ENCODE data around the gene PHPT1. TPM values are rescaled to one million over a fixed set of nuclear protein-coding genes. Genes with fewer than 3 reads are reported as not detected.

Gene PHPT1
- total and polyA plus RNA-seq, 2 experiments from 2014 or later = 86.2 to 437 TPM

DNA sequence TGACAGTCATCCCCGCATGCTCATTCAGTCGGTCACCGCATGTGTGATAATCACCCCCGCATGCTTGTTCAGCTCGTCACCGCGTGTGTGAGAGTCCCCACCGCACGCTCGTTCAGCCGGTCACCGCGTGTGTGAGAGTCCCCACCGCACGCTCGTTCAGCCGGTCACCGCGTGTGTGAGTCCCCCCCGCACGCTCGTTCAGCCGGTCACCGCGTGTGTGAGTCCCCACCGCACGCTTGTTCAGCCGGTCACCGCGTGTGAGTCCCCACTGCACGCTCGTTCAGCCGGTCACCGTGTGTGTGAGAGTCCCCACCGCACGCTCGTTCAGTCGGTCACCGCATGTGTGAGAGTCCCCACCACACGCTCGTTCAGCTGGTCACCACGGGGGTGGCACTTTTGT lies 40.6 kb downstream of the PHPT1 start (continued):
- TF ChIP-seq, protein P1, sequence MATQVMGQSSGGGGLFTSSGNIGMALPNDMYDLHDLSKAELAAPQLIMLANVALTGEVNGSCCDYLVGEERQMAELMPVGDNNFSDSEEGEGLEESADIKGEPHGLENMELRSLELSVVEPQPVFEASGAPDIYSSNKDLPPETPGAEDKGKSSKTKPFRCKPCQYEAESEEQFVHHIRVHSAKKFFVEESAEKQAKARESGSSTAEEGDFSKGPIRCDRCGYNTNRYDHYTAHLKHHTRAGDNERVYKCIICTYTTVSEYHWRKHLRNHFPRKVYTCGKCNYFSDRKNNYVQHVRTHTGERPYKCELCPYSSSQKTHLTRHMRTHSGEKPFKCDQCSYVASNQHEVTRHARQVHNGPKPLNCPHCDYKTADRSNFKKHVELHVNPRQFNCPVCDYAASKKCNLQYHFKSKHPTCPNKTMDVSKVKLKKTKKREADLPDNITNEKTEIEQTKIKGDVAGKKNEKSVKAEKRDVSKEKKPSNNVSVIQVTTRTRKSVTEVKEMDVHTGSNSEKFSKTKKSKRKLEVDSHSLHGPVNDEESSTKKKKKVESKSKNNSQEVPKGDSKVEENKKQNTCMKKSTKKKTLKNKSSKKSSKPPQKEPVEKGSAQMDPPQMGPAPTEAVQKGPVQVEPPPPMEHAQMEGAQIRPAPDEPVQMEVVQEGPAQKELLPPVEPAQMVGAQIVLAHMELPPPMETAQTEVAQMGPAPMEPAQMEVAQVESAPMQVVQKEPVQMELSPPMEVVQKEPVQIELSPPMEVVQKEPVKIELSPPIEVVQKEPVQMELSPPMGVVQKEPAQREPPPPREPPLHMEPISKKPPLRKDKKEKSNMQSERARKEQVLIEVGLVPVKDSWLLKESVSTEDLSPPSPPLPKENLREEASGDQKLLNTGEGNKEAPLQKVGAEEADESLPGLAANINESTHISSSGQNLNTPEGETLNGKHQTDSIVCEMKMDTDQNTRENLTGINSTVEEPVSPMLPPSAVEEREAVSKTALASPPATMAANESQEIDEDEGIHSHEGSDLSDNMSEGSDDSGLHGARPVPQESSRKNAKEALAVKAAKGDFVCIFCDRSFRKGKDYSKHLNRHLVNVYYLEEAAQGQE (IDR thresholded peaks at IDR 0.05; ENCODE audit: unreplicated experiment) = no peak
- TF ChIP-seq EZH2phosphoT487 (IDR thresholded peaks at IDR 0.05; ENCODE audit: unreplicated experiment) (no peak), CREB1 (CRISPR knock-in tag; IDR thresholded peaks at IDR 0.05; ENCODE audit: low read depth) (no peak)

DNA sequence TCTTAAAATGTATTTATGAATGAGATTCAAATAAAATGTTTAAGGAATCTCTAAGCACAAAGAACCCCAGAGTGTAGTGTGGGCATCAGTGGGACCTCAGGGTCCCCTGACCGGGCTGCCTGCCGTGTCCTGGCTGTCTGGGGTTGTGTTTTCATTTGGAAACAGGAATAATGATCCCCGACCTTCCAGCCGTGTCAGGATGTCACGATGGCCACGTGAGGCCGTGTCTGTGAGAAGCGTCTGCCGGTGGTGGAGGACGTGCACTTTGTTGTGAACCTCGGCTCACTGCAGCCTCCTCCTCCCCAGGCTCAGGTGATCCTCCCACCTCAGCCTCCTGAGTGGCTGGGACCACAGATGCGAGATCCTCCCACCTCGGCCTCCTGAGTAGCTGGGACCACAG lies 41.5 kb downstream of the PHPT1 start:
- ATAC-seq (no peak), DNase-seq (ENCODE audit: low spot score) (no peak)
- Histone ChIP-seq H3K27ac (ENCODE audit: low read depth) (no peak overlapping the region), H2AFZ (no peak overlapping the region), H3K36me3 (ENCODE audit: insufficient read depth) (no peaks in the 10 kb centered on the region), H3F3A (replicated peaks; ENCODE audit: low read depth) (no peaks in the 10 kb centered on the region), H3K79me2 (replicated peaks; ENCODE audit: insufficient read depth) (peaks cover 85% of the 10 kb centered on the region), H3K9me2 (ENCODE audit: insufficient read depth) (no peaks in the 10 kb centered on the region), H3K4me3 (no peak overlapping the region), H3K4me2 (no peak overlapping the region), H3K27me3 (ENCODE audit: insufficient read depth) (no peaks in the 10 kb centered on the region), H4K20me1 (replicated peaks; ENCODE audit: insufficient read depth) (peaks cover 52% of the 10 kb centered on the region), H3K4me1 (ENCODE audit: insufficient read depth) (peaks cover 7% of the 10 kb centered on the region)
- Mint-ChIP-seq H3K4me3 (no peak overlapping the region), H3K9me3 (no peaks in the 10 kb centered on the region), H3K27me3 (ENCODE audit: insufficient read depth, low read depth, poor library complexity) (peaks cover 14% of the 10 kb centered on the region), H3K27ac (no peak overlapping the region), H3K4me1 (peaks cover 7% of the 10 kb centered on the region), H3K36me3 (ENCODE audit: low read depth) (peaks cover 11% of the 10 kb centered on the region)
- no peak for TF ChIP-seq ZNF114 (CRISPR knock-in tag; IDR thresholded peaks at IDR 0.05)
- TF ChIP-seq CREB1 (CRISPR knock-in tag; IDR thresholded peaks at IDR 0.05; ENCODE audit: low read depth) = no peak
- no peak for TF ChIP-seq ZNF331 (CRISPR knock-in tag; IDR thresholded peaks at IDR 0.05; ENCODE audit: low read depth)
- TF ChIP-seq, protein P2, sequence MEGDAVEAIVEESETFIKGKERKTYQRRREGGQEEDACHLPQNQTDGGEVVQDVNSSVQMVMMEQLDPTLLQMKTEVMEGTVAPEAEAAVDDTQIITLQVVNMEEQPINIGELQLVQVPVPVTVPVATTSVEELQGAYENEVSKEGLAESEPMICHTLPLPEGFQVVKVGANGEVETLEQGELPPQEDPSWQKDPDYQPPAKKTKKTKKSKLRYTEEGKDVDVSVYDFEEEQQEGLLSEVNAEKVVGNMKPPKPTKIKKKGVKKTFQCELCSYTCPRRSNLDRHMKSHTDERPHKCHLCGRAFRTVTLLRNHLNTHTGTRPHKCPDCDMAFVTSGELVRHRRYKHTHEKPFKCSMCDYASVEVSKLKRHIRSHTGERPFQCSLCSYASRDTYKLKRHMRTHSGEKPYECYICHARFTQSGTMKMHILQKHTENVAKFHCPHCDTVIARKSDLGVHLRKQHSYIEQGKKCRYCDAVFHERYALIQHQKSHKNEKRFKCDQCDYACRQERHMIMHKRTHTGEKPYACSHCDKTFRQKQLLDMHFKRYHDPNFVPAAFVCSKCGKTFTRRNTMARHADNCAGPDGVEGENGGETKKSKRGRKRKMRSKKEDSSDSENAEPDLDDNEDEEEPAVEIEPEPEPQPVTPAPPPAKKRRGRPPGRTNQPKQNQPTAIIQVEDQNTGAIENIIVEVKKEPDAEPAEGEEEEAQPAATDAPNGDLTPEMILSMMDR (conservative IDR thresholded peaks at IDR 0.05; ENCODE audit: low read depth in 2 of 2) = no peak

DNA sequence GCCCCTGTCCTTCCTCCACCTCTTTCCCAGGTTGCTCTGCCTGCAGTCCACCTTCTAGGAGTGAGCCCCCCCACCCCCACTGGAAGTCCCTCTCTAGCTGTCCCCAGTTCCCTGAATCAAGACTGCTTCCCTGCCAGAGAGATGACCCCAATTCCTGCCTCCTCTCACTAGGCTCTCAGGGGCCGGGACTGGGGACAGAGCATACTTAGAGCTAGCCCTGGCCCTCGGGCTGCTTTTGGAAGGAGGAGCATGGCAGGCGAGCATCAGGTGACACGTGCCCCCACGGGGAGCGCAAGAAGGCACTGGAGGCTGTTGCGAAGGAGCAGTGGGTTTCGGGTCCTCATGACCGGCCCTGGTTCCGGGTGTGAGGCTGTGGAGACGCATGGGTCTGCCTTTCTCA lies 46.8 kb downstream of the PHPT1 start:
- Mint-ChIP-seq H3K4me1 (peaks cover 2% of the 10 kb centered on the region; the same call in 1 of the 3 replicates), H3K36me3 (ENCODE audit: low read depth) (peaks cover 32% of the 10 kb centered on the region), H3K27ac (no peak overlapping the region), H3K9me3 (no peaks in the 10 kb centered on the region), H3K27me3 (ENCODE audit: insufficient read depth, low read depth, poor library complexity) (peaks cover 8% of the 10 kb centered on the region), H3K4me3 (no peak overlapping the region)
- H3K36me3 ChIP-seq (ENCODE audit: insufficient read depth) = peaks cover 17% of the 10 kb centered on the region
- H3K4me3 ChIP-seq = no peak overlapping the region
- H3K4me1 ChIP-seq (ENCODE audit: insufficient read depth) = no peaks in the 10 kb centered on the region
- 0 out of 2 replicates have a peak, but pooled peaks cover 9% of the 10 kb centered on the region for H3F3A ChIP-seq (replicated peaks; ENCODE audit: low read depth)
- peak; percentile 57 for ATAC-seq
- H3K27ac ChIP-seq (ENCODE audit: low read depth) = no peak overlapping the region
- no peak overlapping the region for H3K4me2 ChIP-seq
- no peaks in the 10 kb centered on the region for H3K9me2 ChIP-seq (ENCODE audit: insufficient read depth)
- no peaks in the 10 kb centered on the region for H3K27me3 ChIP-seq (ENCODE audit: insufficient read depth)
- H4K20me1 ChIP-seq (replicated peaks; ENCODE audit: insufficient read depth) = peaks cover 43% of the 10 kb centered on the region
- no peak overlapping the region for H2AFZ ChIP-seq
- DNase-seq (ENCODE audit: low spot score) = no peak
- peaks cover 57% of the 10 kb centered on the region for H3K79me2 ChIP-seq (replicated peaks; ENCODE audit: insufficient read depth)
- TF ChIP-seq NANOG (IDR thresholded peaks at IDR 0.05; ENCODE audit: borderline replicate concordance) = no peak
- no peak for TF ChIP-seq STAT1 (IDR thresholded peaks at IDR 0.05; ENCODE audit: unreplicated experiment)
- TF ChIP-seq, protein P1 (IDR thresholded peaks at IDR 0.05; ENCODE audit: unreplicated experiment) = no peak
- TF ChIP-seq, protein P3, sequence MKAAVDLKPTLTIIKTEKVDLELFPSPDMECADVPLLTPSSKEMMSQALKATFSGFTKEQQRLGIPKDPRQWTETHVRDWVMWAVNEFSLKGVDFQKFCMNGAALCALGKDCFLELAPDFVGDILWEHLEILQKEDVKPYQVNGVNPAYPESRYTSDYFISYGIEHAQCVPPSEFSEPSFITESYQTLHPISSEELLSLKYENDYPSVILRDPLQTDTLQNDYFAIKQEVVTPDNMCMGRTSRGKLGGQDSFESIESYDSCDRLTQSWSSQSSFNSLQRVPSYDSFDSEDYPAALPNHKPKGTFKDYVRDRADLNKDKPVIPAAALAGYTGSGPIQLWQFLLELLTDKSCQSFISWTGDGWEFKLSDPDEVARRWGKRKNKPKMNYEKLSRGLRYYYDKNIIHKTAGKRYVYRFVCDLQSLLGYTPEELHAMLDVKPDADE (IDR thresholded peaks at IDR 0.05) = no peak
- TF ChIP-seq ZNF331 (CRISPR knock-in tag; IDR thresholded peaks at IDR 0.05; ENCODE audit: low read depth) = no peak
- no peak for TF ChIP-seq JUNB (IDR thresholded peaks at IDR 0.05; ENCODE audit: unreplicated experiment)
- TF ChIP-seq, protein P2 (conservative IDR thresholded peaks at IDR 0.05; ENCODE audit: low read depth in 2 of 2) = no peak
- no peak for TF ChIP-seq EZH2phosphoT487 (IDR thresholded peaks at IDR 0.05; ENCODE audit: unreplicated experiment)

Data from GM23338 (cell line).